HepG2 (cell line): ENCODE data around the gene LYRM4. TPM values are rescaled to one million over a fixed set of nuclear protein-coding genes. Genes with fewer than 3 reads are reported as not detected.
A peak's percentile ranks its signal among the peaks of the same experiment; 100 is the strongest.

Experiments used
- AHDC1 ChIP-seq: sonication (generic); formaldehyde crosslinking; IDR thresholded peaks from 2 replicates; pipeline ENCODE4 v1.5.1; 2020; ENCODE audit warnings: mild to moderate bottlenecking, missing genetic modification reagents, borderline replicate concordance
- ARID5B ChIP-seq: IDR thresholded peaks from 2 replicates; pipeline ENCODE4 v1.4.0; 2020; ENCODE audit warnings: mild to moderate bottlenecking, missing genetic modification reagents
- CBFB ChIP-seq: sonication (generic); formaldehyde crosslinking; IDR thresholded peaks from 2 replicates; pipeline ENCODE4 v1.4.0; 2020; ENCODE audit warnings: missing genetic modification reagents
- CHCHD3 ChIP-seq: sonication (generic); formaldehyde crosslinking; IDR thresholded peaks from 2 replicates; pipeline ENCODE4 v1.8.0; 2022; ENCODE audit warnings: mild to moderate bottlenecking, missing genetic modification reagents, moderate library complexity
- ETV6 ChIP-seq: sonication (generic); formaldehyde crosslinking; conservative IDR thresholded peaks from 2 replicates; pipeline ENCODE4 v1.4.0; 2020; ENCODE audit warnings: missing genetic modification reagents
- FUBP1 ChIP-seq: sonication (generic); formaldehyde crosslinking; IDR thresholded peaks from 2 replicates; pipeline ENCODE4 v1.5.1; 2020; ENCODE audit warnings: missing genetic modification reagents, mild to moderate bottlenecking, borderline replicate concordance
- MED13 ChIP-seq: sonication (generic); formaldehyde crosslinking; IDR thresholded peaks from 2 replicates; pipeline ENCODE4 v1.5.0; 2020; ENCODE audit warnings: missing genetic modification reagents
- ONECUT2 ChIP-seq: sonication (generic); formaldehyde crosslinking; IDR thresholded peaks from 2 replicates; pipeline ENCODE4 v1.4.0; 2020; ENCODE audit warnings: missing genetic modification reagents
- RBM39 ChIP-seq: fragments of 200-400 bp; formaldehyde crosslinking; IDR thresholded peaks from one replicate; pipeline ENCODE4 v1.6.1; 2018; ENCODE audit warnings: antibody characterized with exemption, mild to moderate bottlenecking, low read depth, low read length; ENCODE audit not compliant: poor library complexity, severe bottlenecking
- RFXANK ChIP-seq: IDR thresholded peaks from 2 replicates; pipeline ENCODE4 v1.6.1; 2016
- SETDB1 ChIP-seq: sonication (generic); formaldehyde crosslinking; IDR thresholded peaks from 2 replicates; pipeline ENCODE4 v1.5.1; 2020; ENCODE audit warnings: missing genetic modification reagents, mild to moderate bottlenecking, borderline replicate concordance
- SMARCC2 ChIP-seq: fragments of 450-650 bp; IDR thresholded peaks from 2 replicates; pipeline ENCODE4 v1.6.1; 2017; ENCODE audit warnings: antibody characterized with exemption, mild to moderate bottlenecking
- SNAPC2 ChIP-seq: sonication (generic); formaldehyde crosslinking; IDR thresholded peaks from 2 replicates; pipeline ENCODE4 v1.8.1; 2022; ENCODE audit warnings: mild to moderate bottlenecking, missing genetic modification reagents
- ZNF234 ChIP-seq: sonication (generic); formaldehyde crosslinking; conservative IDR thresholded peaks from 2 replicates; pipeline ENCODE4 v1.5.1; 2020; ENCODE audit warnings: mild to moderate bottlenecking, missing genetic modification reagents
- ZNF317 ChIP-seq: sonication (generic); formaldehyde crosslinking; IDR thresholded peaks from 2 replicates; pipeline ENCODE4 v1.5.0; 2020; ENCODE audit warnings: mild to moderate bottlenecking, missing genetic modification reagents
- ZNF430 ChIP-seq: sonication (generic); formaldehyde crosslinking; IDR thresholded peaks from 2 replicates; pipeline ENCODE4 v1.9.0; 2021; ENCODE audit warnings: mild to moderate bottlenecking, missing genetic modification reagents
- polyA plus RNA-seq, 8 experiments: library from polyadenylated mRNA; depleted of rRNA in 3 of 8; stranded (reverse) in 7 of 8; unstranded in 1 of 8; fragments of >200 nt; fragmentation: Illumina TruSeq in 4 of 8; extraction: Trizol in 4 of 8; gene quantifications; 2 replicates each; pipeline versions ENCODE4 v1.2.1 to v1.2.3, GENCODE V29; 2011 to 2016; ENCODE audit warnings: low read depth in 4 of 8, missing spikeins in 1 of 8, mixed read lengths in 1 of 8; ENCODE audit not compliant: insufficient read depth in 1 of 8
- total RNA-seq, 5 experiments: library from RNA; depleted of rRNA; stranded (reverse); fragments of >200 nt; fragmentation: Illumina TruSeq; extraction: Trizol; gene quantifications; 2 replicates each; pipeline ENCODE4 v1.2.3, GENCODE V29; 2016; ENCODE audit warnings: low read depth in 1 of 5

The LYRM4 gene
- total and polyA plus RNA-seq, 2 of the 13 experiments (the other 11 are each of a cell fraction or from before 2014, with no cell fraction given) = 64.6 to 67.5 TPM

GRCh38 chr6:5083813-5084359 is 176.9 kb downstream of the LYRM4 start (continued):
- TF ChIP-seq ARID5B (CRISPR knock-in tag) = no peak
- no peak for TF ChIP-seq CBFB (CRISPR knock-in tag)
- TF ChIP-seq SNAPC2 (CRISPR knock-in tag) = no peak
- no peak for TF ChIP-seq AHDC1
- peak; percentile 13 for TF ChIP-seq RBM39
- 0 out of 2 replicates have a peak, but pooled peaks have one; percentile 57 for TF ChIP-seq ZNF317
- no peak for TF ChIP-seq SMARCC2
- no peak for TF ChIP-seq ETV6 (CRISPR knock-in tag)
- TF ChIP-seq FUBP1 = no peak
- TF ChIP-seq SETDB1 (CRISPR knock-in tag) = no peak
- no peak for TF ChIP-seq ZNF234
- TF ChIP-seq ONECUT2 = no peak
- no peak for TF ChIP-seq MED13 (CRISPR knock-in tag)
- 0 out of 2 replicates have a peak, but pooled peaks have one; percentile 14 for TF ChIP-seq ZNF430 (CRISPR knock-in tag)
- TF ChIP-seq CHCHD3 (CRISPR knock-in tag) = no peak
- no peak for TF ChIP-seq RFXANK (CRISPR knock-in tag)
